DLD1 (cell line): Measurements from ENCODE around the gene GRIN3B.

ENCODE experiments used
- in situ Hi-C: cut with HindIII; loops from 2 replicates; pipeline ENCODE4 v1.10.0; 2017; ENCODE audit warnings: low sequenced_read_pairs

Gene GRIN3B

GRCh38 chr19:990119-990571, 10.1 kb upstream of the GRIN3B start:
- in situ Hi-C loops = no loop called here

DNA sequence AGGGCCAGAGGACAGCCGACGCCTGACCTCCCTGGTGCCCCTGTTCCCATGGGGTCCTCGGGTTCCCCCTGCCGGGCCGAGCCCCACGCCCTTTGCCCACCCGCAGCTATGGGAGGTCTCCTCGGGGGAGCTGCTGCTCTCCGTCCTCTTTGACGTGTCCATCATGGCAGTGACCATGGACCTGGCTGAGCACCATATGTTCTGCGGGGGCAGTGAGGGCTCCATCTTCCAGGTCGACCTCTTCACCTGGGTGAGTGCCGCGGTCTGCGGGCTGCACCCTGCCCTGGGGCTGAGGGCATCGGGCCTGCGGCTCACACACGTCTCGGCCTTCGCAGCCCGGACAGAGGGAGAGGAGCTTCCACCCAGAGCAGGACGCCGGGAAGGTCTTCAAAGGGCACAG, 9.5 kb upstream of the GRIN3B start:
- in situ Hi-C loops = no loop called here

GRCh38 chr19:991174-991931, 8.9 kb upstream of the GRIN3B start:
- in situ Hi-C loops = no loop called here

- in situ Hi-C loops = no loop called here
Observed at GRCh38 chr19:991932-992669, 8.1 kb upstream of the GRIN3B start.

DNA sequence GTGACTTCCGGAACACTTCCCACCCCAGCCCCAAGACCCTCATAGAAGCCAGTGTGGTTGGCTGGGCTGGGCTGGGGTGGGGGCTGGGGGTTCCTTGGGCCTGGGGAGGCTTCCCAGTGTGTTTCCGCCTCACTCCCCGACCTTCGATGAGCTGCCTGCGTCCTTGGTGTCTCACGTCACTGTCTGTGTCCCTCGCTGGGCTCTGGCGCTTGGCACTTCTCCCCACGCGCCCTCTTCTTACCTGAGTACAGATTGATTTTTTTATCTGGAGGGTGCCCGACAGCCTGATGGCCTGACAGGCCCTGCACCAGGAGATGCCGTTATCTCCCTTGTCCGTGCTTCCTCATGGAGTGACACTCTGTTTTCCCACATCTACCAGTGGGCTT, 7.6 kb upstream of the GRIN3B start:
- in situ Hi-C loops = no loop called here

DNA sequence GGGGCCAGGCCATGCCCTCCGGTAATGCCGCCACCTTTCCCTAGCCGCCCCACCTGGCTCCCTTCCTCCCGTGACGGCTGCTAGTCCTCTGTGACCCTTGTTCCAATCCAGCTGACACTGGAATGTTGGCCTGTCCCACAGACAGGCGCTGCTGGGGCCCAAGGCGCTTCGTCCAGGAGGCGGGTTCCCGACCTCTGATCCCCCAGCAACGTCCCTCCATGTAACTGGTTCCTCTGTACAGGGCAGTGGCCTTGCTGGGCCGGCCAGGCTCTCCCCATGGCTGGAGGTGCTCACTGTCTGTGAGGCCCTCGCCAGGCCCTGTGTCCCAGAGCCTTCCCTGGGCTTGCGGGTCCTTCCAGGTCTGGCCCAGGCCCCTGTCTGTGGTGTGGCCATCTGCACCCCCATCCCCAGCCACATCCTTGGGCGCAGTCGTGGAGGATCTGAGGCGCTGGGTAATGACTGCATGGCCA, 6.8 kb upstream of the GRIN3B start:
- in situ Hi-C loops = no loop called here

DNA sequence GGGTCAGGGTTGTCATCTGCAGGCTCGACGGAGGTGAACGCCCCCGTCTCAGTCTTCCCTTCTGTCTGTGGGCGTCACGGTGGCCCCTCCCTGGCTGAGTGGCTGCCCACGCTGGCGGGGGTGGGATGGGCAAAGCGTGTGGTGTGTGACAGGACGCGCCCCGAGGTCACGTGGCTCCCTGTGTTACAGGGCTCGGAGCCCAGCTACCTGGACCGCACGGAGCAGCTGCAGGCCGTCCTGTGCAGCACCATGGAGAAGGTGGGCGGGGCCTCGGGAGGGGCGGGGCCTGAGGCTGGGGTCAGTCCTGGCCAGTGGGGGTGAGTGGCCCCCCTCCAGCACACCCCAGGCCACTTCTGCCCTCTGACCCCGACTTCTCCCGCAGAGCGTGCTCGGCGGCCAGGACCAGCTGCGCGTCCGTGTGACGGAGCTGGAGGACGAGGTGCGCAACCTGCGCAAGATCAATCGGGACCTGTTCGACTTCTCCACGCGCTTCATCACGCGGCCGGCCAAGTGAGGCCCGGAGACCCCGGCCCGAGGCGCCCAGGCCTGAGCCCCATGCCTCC, 6.3 kb upstream of the GRIN3B start:
- in situ Hi-C loops = no loop called here

GRCh38 chr19:994516-994915, 5.7 kb upstream of the GRIN3B start:
- in situ Hi-C loops = no loop called here

DNA sequence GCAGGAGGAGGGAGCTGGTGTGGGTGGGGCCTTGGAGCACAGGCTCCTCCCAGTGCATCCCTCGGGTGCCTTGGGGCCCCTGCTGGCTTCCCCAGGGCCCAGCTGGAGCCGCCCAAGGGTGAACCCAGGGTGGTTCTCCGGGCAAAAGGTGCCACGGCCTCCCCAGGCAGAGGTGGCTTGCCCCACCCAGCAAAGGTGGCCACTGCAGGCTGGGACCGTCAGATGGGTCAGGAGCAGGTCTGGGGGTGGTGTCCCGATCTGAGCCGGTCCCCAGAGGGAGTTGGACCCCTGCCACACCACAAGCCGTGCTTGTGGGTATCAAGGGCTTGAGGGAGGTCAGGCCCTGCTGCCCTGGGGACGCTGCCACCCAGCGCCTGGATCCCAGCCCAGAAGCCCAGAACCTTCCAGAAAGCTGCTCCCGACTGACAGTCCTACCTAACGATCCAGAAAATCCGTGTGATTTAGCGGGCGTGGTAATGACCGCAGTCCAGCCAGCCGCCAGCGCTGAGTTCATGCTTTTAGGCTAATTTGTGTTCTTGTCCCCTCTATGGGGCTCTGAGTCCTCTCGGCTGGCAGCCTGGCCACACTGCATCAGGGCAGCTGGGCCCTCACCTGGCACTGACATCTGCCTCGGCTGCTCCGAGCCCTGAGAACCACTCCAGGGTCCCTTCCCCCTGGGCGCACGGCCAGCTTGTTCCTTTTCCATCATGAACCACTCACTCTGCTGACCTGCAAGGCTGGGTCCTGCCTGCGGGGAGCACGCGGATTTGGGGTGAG, 5.0 kb upstream of the GRIN3B start:
- in situ Hi-C loops = no loop called here

DNA sequence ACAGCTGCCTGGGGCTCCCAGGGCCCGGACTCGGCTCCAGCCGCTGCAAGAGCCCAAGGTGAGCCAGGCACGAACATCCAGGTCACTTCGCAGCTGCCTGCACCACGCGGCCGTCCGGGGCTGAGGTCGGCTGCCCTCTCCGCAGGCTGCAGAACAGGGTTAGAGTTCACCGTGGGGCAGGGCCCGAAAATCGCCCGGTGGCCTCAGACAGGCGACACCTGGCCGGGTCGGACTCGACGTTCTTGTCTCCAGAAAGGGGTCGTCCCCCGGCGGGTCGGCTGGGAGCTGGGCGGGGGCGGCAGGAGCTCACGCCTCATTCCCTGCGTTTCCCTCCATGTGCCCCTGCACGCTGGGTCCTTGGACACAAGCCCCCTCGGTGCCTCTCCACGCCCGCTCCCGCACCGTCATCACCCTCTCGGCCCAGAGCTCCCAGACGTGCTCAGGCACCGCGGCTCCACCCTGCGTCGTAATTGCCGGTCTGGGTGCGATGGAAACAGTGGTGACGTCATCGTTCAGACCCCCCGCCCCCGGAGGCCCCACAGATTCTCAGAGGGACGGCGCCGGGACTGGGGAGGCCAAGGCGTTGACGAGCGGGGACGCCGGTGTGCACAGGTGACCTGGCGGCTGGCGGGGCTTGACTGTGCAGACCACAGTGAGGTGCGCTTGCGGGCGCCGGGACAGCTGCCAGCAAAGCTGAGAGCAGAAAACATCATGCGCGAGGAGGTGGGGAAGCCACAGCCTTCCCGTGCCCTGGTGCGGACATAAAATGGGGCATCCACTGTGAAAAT, 4.0 kb upstream of the GRIN3B start:
- in situ Hi-C loops = no loop called here

DNA sequence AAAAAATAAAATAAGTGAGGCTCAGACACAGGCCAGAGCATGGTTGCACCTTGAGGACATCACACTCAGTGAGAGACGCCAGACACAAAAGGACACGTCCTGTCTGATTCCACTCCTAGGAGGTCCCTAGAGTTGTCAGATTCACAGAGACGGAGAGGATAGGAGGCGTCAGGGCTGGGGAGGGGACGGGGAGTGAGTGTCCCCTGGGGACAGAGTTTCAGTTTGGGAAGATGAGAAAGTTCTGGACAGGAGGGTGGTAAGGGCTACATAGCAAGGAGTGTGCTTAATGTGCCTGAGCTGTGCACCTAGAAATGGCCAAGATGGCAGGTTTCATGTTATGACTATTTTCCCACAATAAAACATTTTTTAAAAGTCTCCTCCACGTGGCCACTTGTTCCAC, 2.2 kb upstream of the GRIN3B start:
- in situ Hi-C loops = no loop called here

DNA sequence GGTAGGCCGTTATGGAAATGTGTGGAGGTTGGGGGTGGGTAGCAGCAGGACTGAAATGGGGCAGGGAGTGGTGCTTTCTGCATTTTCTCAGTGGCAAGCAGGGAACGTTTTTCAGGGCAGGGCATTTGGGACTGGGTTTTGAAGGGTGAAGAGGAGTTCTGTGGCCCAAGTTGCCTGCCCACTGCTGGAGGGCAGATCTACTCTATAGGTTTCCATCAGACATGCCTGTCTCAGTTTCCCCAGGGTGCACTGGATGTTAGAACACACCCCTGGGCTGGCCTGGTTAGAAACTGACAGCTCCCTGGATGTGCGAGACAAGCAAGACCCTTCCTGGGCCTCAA, 870 bp upstream of the GRIN3B start:
- in situ Hi-C loops = no loop called here

- in situ Hi-C loops = no loop called here
Observed at GRCh38 chr19:1000591-1001537, 645 bp downstream of the GRIN3B start.

DNA sequence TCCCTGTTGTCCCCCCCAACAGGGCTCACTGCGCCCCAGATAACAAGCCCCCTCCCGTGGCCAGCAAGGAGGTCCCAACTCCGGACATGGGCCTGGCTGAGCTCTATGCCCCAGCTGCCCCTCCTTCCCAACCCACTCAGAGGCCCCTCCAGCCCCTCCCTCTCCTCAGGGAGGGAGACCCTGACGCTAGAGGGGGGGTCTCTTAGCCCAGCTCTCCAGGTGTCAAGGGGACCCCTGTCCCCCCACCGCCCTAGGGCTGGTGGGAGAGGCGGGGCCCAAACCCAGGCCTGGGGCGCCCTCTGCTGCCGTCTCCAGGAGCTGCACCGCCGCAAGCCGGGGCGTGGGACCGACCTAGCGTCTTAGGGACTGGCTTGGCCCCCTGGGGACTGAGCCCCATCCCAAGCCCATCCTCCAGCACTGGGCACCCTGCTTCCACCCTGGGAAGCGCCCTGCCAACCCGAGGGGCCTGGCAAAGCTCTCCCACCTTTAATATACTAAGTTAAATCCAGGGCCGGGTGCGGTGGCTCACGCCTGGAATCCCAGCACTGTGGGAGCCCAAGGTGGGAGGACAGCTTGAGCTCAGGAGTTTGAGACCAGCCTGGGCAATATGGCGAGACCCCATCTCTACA, 1.4 kb downstream of the GRIN3B start:
- in situ Hi-C loops = no loop called here

DNA sequence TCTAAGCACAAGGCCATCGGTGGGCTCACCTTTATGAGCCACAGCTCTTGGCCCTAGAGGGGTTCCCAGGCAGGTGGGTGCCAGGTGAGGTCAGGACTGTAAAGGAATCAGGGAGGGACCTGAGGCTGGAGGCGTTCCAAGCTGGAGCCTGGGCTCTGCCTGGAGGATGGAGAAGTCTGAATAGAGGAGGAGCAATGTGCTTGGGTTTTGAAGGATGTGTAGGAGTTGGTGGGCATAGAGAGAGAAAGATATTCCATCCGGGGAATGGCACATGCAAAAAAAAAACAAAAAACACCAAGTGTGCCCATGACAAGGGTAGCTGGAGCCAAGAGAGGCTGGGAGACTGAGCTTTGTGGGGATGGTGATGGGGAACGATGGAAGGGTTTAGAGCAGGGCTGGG, 2.4 kb downstream of the GRIN3B start:
- in situ Hi-C loops = no loop called here

GRCh38 chr19:1003283-1003682, 3.1 kb downstream of the GRIN3B start:
- in situ Hi-C loops = no loop called here

- in situ Hi-C loops = no loop called here
Observed at GRCh38 chr19:1004204-1004802, 4.1 kb downstream of the GRIN3B start.

- in situ Hi-C loops = no loop called here
Observed at GRCh38 chr19:1004803-1005664, 4.8 kb downstream of the GRIN3B start.
